BE2C (cell line): ENCODE data around the gene ERH.

Source experiments
- DNase-seq: peaks from one replicate; pipeline ENCODE4 v3.0.0-alpha.2; 2020
- H3K27me3 ChIP-seq: fragments of 250-450 bp; sonication (Bioruptor Pico); 2 replicates; pipeline ENCODE4 v1.5.1; 2020; ENCODE audit warnings: mild to moderate bottlenecking
- H3K36me3 ChIP-seq: fragments of 250-450 bp; sonication (Bioruptor Pico); 2 replicates; pipeline ENCODE4 v1.5.1; 2020; ENCODE audit warnings: mild to moderate bottlenecking
- H3K4me1 ChIP-seq: fragments of 250-450 bp; sonication (Bioruptor Pico); 2 replicates; pipeline ENCODE4 v1.5.1; 2020
- H3K4me3 ChIP-seq: 2 replicates; pipeline ENCODE4 v1.5.1; 2011; ENCODE audit warnings: low read depth, low read length
- H3K9me3 ChIP-seq: fragments of 250-450 bp; sonication (Bioruptor Pico); 2 replicates; pipeline ENCODE4 v1.5.1; 2020
- TF ChIP-seq, protein P1 (sequence below): IDR thresholded peaks from 2 replicates; pipeline ENCODE4 v1.5.1; 2012; ENCODE audit warnings: mild to moderate bottlenecking, low read depth, low read length

ERH gene

DNA sequence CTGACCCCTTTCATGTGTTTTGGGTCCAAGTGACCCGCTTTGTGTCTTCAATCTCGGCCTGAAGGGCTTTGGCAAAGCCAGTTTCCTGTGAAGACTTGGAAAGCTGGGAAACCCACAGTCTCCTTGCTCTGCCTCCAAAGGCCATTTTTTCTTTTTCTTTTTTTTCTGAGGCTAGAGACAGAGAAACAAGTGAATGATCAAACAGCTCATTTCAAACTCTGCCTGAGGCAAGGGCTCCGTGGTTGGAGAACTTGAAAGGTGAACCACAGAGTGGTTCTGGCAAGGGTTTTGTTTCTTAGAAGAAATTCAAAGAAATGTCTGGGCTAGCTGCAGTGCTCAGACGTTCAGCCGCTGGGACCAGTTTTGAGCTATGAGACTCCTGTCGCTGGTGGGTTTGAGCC is 62.7 kb downstream of the ERH start:
- DNase-seq: no peak
- TF ChIP-seq, protein P1, sequence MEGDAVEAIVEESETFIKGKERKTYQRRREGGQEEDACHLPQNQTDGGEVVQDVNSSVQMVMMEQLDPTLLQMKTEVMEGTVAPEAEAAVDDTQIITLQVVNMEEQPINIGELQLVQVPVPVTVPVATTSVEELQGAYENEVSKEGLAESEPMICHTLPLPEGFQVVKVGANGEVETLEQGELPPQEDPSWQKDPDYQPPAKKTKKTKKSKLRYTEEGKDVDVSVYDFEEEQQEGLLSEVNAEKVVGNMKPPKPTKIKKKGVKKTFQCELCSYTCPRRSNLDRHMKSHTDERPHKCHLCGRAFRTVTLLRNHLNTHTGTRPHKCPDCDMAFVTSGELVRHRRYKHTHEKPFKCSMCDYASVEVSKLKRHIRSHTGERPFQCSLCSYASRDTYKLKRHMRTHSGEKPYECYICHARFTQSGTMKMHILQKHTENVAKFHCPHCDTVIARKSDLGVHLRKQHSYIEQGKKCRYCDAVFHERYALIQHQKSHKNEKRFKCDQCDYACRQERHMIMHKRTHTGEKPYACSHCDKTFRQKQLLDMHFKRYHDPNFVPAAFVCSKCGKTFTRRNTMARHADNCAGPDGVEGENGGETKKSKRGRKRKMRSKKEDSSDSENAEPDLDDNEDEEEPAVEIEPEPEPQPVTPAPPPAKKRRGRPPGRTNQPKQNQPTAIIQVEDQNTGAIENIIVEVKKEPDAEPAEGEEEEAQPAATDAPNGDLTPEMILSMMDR: no peak
- H3K9me3 ChIP-seq: no peaks in the 10 kb centered on the region
- H3K4me3 ChIP-seq: no peak overlapping the region
- no peaks in the 10 kb centered on the region for H3K4me1 ChIP-seq
- H3K36me3 ChIP-seq: no peaks in the 10 kb centered on the region
- no peaks in the 10 kb centered on the region for H3K27me3 ChIP-seq

DNA sequence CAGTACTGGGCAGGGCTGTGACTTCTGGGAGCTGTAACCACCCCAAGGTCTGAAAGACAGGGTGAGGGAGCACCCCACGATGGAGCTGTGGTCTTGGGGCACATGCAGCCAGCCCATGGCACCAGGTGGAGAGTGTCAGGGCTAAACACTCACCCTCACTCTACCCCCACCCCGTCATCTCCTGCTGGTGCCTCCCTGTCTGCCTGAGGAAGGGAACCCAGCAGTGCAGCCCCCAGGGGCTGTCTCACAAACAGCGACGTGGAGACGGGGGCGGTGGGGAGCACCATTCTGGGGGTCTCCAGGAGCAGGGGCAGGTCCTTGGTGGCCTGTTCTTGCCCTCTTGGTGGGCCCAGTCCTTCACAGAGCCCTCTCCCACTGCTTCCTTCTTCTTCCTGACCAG is 63.5 kb downstream of the ERH start:
- H3K9me3 ChIP-seq: no peaks in the 10 kb centered on the region

DNA sequence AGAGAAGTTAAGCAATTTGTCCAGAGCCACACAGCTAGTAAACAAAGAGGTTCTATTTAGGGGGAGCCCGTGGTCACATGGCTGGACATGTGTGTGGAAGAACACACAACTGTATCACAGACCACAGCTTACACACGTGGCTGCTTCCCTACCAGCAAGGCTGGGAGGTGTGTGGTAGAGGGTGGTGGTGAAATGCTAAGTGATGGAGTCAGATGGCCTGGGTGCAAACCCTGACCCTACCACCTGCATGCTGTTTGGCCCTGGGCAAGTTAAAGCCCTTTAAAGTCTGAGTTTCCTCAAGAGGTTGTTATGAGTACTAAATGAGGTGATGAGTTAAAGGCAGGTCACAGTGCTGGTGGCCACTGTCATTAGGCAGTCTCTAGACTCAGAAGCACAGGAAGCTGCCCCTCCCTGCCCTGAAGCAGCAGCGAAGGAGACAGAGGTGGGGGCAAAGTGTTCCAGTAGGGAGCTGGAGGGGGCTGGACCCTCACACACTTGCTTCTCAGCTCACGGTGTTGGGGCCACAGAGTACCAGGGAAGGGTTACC is 64.2 kb downstream of the ERH start:
- Histone ChIP-seq H3K36me3 (no peaks in the 10 kb centered on the region), H3K9me3 (no peaks in the 10 kb centered on the region), H3K4me3 (no peak overlapping the region), H3K27me3 (no peaks in the 10 kb centered on the region), H3K4me1 (no peaks in the 10 kb centered on the region)
- TF ChIP-seq, protein P1: no peak
- DNase-seq: no peak

More for the DNA sequence above, 63.5 kb downstream of the ERH start:
- H3K27me3 ChIP-seq: no peaks in the 10 kb centered on the region
- H3K36me3 ChIP-seq: no peaks in the 10 kb centered on the region
- no peak overlapping the region for H3K4me3 ChIP-seq
- H3K4me1 ChIP-seq: no peaks in the 10 kb centered on the region
- no peak for DNase-seq
- TF ChIP-seq, protein P1: no peak

DNA sequence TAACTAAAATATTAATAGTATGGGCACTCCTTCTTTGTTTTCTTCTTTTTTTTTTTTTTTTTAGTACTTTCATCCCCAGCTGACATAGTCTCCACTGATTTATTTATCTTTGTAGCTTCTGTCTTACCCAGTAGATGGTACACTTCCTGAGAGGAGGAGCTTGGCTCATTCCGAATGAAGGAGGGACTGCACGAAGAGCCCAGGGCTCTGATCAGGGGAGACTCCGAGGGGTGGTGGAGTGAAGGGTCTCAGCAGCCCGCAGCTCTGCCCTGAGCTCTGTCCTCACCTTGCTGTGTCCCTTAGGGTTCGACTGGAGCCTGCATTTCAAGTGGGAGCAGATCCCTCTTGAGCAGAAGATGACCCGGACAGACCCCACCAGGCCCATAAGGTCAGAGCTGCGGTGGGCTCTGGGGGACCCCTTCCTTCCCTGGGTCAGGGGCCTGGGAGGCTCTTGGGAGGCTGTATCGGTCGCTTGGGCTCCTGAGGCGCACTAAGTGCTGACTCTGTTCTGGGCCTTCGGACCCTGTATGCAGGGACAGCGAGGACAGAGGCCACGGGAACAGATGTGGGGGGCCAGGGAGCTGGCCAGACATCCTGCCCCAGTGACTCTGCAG is 65.2 kb downstream of the ERH start:
- Histone ChIP-seq H3K9me3 (no peaks in the 10 kb centered on the region), H3K36me3 (no peaks in the 10 kb centered on the region), H3K4me1 (no peaks in the 10 kb centered on the region), H3K4me3 (no peak overlapping the region), H3K27me3 (no peaks in the 10 kb centered on the region)
- TF ChIP-seq, protein P1: no peak
- DNase-seq: no peak

DNA sequence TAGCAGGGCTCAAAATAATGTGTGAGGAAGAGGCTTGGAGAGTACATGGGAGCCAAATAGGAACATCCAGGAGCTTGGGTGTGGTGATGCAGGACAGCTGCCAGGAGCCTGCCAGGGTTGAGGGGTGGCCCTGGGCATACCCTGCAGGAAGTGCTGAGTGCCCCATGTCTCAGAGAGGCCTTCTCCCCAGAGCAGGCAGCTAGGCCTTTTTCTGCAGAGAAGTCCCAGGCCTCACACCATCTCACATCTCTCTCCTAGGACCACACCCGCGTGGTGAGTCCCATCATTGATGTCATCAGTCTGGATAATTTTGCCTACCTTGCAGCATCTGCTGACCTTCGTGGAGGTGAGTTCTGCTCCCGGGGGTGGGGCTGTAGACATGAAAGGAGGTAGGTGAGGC is 66.9 kb downstream of the ERH start:
- Histone ChIP-seq H3K4me1 (no peaks in the 10 kb centered on the region), H3K4me3 (no peak overlapping the region), H3K9me3 (no peaks in the 10 kb centered on the region), H3K36me3 (no peaks in the 10 kb centered on the region), H3K27me3 (no peaks in the 10 kb centered on the region)
- TF ChIP-seq, protein P1: no peak
- no peak for DNase-seq
